Endothelial cell of umbilical vein (primary cell): Measurements from ENCODE around the gene LMO7. TPM values are rescaled to one million over a fixed set of nuclear protein-coding genes. Genes with fewer than 3 reads are reported as not detected.
"Not testable (repeated sequence)": the region's sequence is repeated elsewhere in the genome, so short reads cannot be mapped to it uniquely, and the experiment has no call there.

Experiments used
- BruUV-seq: library from RNA; stranded (reverse); fragments of 400-500 nt; replicated peaks from 2 replicates; lab custom pipeline; 2021; lab: Mats Ljungman, UMichigan
- CTCF ChIA-PET: fragments of 300-600, 350-600 bp; sonication (Branson Sonifier 250); formaldehyde crosslinking; loops from one replicate; lab custom pipeline; 2021; ENCODE audit warnings: antibody characterized with exemption, inconsistent platforms; lab: Charles Lee
- POLR2A ChIA-PET: fragments of 300-600, 350-600 bp; sonication (Branson Sonifier 250); formaldehyde crosslinking; loops from one replicate; lab custom pipeline; 2021; ENCODE audit warnings: antibody characterized with exemption, inconsistent platforms; lab: Charles Lee
- DNase-seq: peaks from one replicate; pipeline ENCODE4 v3.0.0-alpha.2; 2011; ENCODE audit warnings: low read depth, low spot score
- FAIRE-seq: peaks from 2 replicates; lab custom pipeline; 2011; peaks lifted over from hg19 to GRCh38; lab: Jason Lieb, UNC
- H2AFZ ChIP-seq: 2 replicates; pipeline ENCODE4 v1.6.0; 2012; ENCODE audit warnings: low read depth, low read length, control low read depth, inconsistent platforms
- H3K27ac ChIP-seq: 2 replicates; pipeline ENCODE4 v1.5.1; 2011; ENCODE audit warnings: low read depth, mild to moderate bottlenecking, control low read depth, low read length, moderate library complexity; ENCODE audit not compliant: insufficient read depth
- H3K27me3 ChIP-seq, 2 experiments: 2 replicates each; pipeline versions ENCODE4 v1.6.0 to v1.6.1; 2011; ENCODE audit warnings: low read length in 2 of 2, mixed read lengths in 1 of 2; ENCODE audit not compliant: control insufficient read depth in 2 of 2, insufficient read depth in 2 of 2
- H3K36me3 ChIP-seq, 2 experiments: 2 replicates in 1 of 2; 3 replicates in 1 of 2; pipeline ENCODE4 v1.5.1; 2011; ENCODE audit warnings: low read length in 2 of 2, mild to moderate bottlenecking in 1 of 2, moderate library complexity in 1 of 2; ENCODE audit not compliant: control insufficient read depth in 2 of 2, insufficient read depth in 2 of 2; ENCODE audit errors: extremely low read depth in 1 of 2
- H3K4me1 ChIP-seq: 3 replicates; pipeline ENCODE4 v1.5.1; 2011; ENCODE audit warnings: mild to moderate bottlenecking, low read length; ENCODE audit not compliant: control insufficient read depth, insufficient read depth; ENCODE audit errors: extremely low read depth
- H3K4me2 ChIP-seq: 2 replicates; pipeline ENCODE4 v1.6.1; 2011; ENCODE audit warnings: low read length, control low read depth, mixed read lengths; ENCODE audit not compliant: insufficient read depth
- H3K4me3 ChIP-seq, 3 experiments: fragments of 200-600 bp in 1 of 3; sonication (generic), shearing (Covaris generic) in 1 of 3; replicated peaks in 1 of 3; 2 replicates each; pipeline ENCODE4 v1.5.1; 2011 to 2016; ENCODE audit warnings: control low read depth in 3 of 3, low read length in 3 of 3, mild to moderate bottlenecking in 2 of 3, inconsistent platforms in 1 of 3, low read depth in 1 of 3, moderate library complexity in 1 of 3; ENCODE audit not compliant: insufficient read depth in 1 of 3
- H3K79me2 ChIP-seq: 2 replicates; pipeline ENCODE4 v1.6.0; 2012; ENCODE audit warnings: low read length, inconsistent platforms; ENCODE audit not compliant: control insufficient read depth, insufficient read depth
- H3K9ac ChIP-seq: replicated peaks from 2 replicates; pipeline ENCODE3; 2011; ENCODE audit warnings: low read length, control low read depth; ENCODE audit not compliant: insufficient read depth; ENCODE audit errors: extremely low read depth
- H3K9me1 ChIP-seq: replicated peaks from 3 replicates; pipeline ENCODE4 v1.6.0; 2011; ENCODE audit warnings: mild to moderate bottlenecking, low read length; ENCODE audit not compliant: control insufficient read depth, insufficient read depth; ENCODE audit errors: extremely low read depth
- H3K9me3 ChIP-seq: replicated peaks from 2 replicates; pipeline ENCODE4 v1.5.1; 2012; ENCODE audit warnings: low read length, inconsistent platforms; ENCODE audit not compliant: control insufficient read depth, insufficient read depth
- H4K20me1 ChIP-seq: replicated peaks from 2 replicates; pipeline ENCODE3; 2011; ENCODE audit warnings: mild to moderate bottlenecking, low read length; ENCODE audit not compliant: control insufficient read depth, insufficient read depth; ENCODE audit errors: extremely low read depth
- CTCF ChIP-seq, 2 donors: IDR thresholded peaks; 1 replicate in 1 of 2; 2 replicates in 1 of 2; pipeline ENCODE4 v1.5.1; 2011; ENCODE audit warnings: low read length in 2 of 2, mild to moderate bottlenecking in 2 of 2, moderate library complexity in 2 of 2, control low read depth in 1 of 2, inconsistent platforms in 1 of 2, low read depth in 1 of 2; ENCODE audit not compliant: insufficient read depth in 1 of 2; ENCODE audit errors: extremely low read depth in 1 of 2
- EZH2 ChIP-seq: IDR thresholded peaks from 2 replicates; pipeline ENCODE4 v1.6.1; 2012; ENCODE audit warnings: borderline replicate concordance, low read depth, mild to moderate bottlenecking, moderate library complexity, low read length, inconsistent platforms; ENCODE audit not compliant: severe bottlenecking
- FOS ChIP-seq: IDR thresholded peaks from 2 replicates; pipeline ENCODE4 v1.6.1; 2011; ENCODE audit warnings: mild to moderate bottlenecking, low read length, moderate library complexity, borderline replicate concordance; ENCODE audit not compliant: insufficient read depth
- JUN ChIP-seq: IDR thresholded peaks from 2 replicates; pipeline ENCODE4 v1.6.1; 2011; ENCODE audit warnings: borderline replicate concordance, low read depth; ENCODE audit not compliant: insufficient read length, insufficient read depth
- MAX ChIP-seq: IDR thresholded peaks from 2 replicates; pipeline ENCODE4 v1.6.1; 2011; ENCODE audit not compliant: insufficient read depth, insufficient read length
- MYC ChIP-seq: IDR thresholded peaks from one replicate; pipeline ENCODE4 v1.6.1; 2011; ENCODE audit warnings: mild to moderate bottlenecking, low read depth, low read length
- POLR2A ChIP-seq: IDR thresholded peaks from 2 replicates; pipeline ENCODE4 v1.6.1; 2012; ENCODE audit warnings: low read depth, mild to moderate bottlenecking, control low read depth, low read length
- dilution Hi-C: fragments of 300-500 bp; cut with MboI; formaldehyde crosslinking; loops from one replicate; pipeline ENCODE4 v1.15.0; 2019; ENCODE audit warnings: low sequenced_read_pairs; ENCODE audit not compliant: extremely low pct_ligation_motif_present
- intact Hi-C: fragments of 100-400 bp; cut with micrococcal nuclease; formaldehyde crosslinking; loops from one replicate; pipeline ENCODE4 v1.10.0; 2022
- polyA plus RNA-seq, 4 experiments: library from polyadenylated mRNA; depleted of rRNA in 3 of 4; stranded (reverse) in 3 of 4; unstranded in 1 of 4; fragments of >200 nt; gene quantifications; 2 replicates each; pipeline versions ENCODE4 v1.2.1 to v1.2.3, GENCODE V29; 2011 to 2012; ENCODE audit warnings: missing spikeins in 1 of 4
- total RNA-seq: library from RNA; stranded (reverse); gene quantifications from 2 replicates; pipeline ENCODE4 v1.2.3, GENCODE V29; 2021

The LMO7 gene
- total and polyA plus RNA-seq, 2 donors (not counting 3 experiments of a cell fraction or from before 2014, with no cell fraction given): 10.5 to 21.1 TPM

GRCh38 chr13:75792526-75793187 lies 156.5 kb downstream of the LMO7 start:
- H2AFZ ChIP-seq: no peak overlapping the region
- dilution Hi-C loops (no loop called here), intact Hi-C loops (no loop called here)
- no TSS peak for BruUV-seq
- ChIA-PET POLR2A (no interaction called here), CTCF (interaction anchor here (1.5 kb wide), 1 partner anchor 97 kb away, joined by 7 read pairs; no protein-coding TSS in a partner anchor)
- H3K27me3 ChIP-seq: no peaks in the 10 kb centered on the region
- no peaks in the 10 kb centered on the region for H3K9me3 ChIP-seq
- DNase-seq: no peak
- H3K79me2 ChIP-seq: no peaks in the 10 kb centered on the region
- H3K9ac ChIP-seq: no peak overlapping the region
- H3K4me3 ChIP-seq: no peak overlapping the region
- H4K20me1 ChIP-seq: no peaks in the 10 kb centered on the region
- H3K4me2 ChIP-seq: no peak overlapping the region
- TF ChIP-seq FOS: no peak
- TF ChIP-seq EZH2: no peak
- TF ChIP-seq MAX: no peak
- TF ChIP-seq MYC: no peak
- TF ChIP-seq POLR2A: no peak
- TF ChIP-seq CTCF (IDR thresholded peaks at IDR 0.05; ENCODE audit: extremely low read depth in 1 of 2, insufficient read depth in 1 of 2, low read depth in 1 of 2, low read length in 2 of 2): no peak
- TF ChIP-seq JUN: no peak
- H3K27ac ChIP-seq: no peak overlapping the region
- no peak for FAIRE-seq
- no peaks in the 10 kb centered on the region for H3K36me3 ChIP-seq
- no peaks in the 10 kb centered on the region for H3K9me1 ChIP-seq
- peaks cover 26% of the 10 kb centered on the region for H3K4me1 ChIP-seq

- POLR2A ChIA-PET, H3K79me2 ChIP-seq, H3K27me3 ChIP-seq, H2AFZ ChIP-seq, BruUV-seq, H4K20me1 ChIP-seq, H3K9ac ChIP-seq, intact Hi-C loops, FAIRE-seq, H3K4me2 ChIP-seq, DNase-seq, dilution Hi-C loops, H3K27ac ChIP-seq, H3K9me3 ChIP-seq, H3K4me3 ChIP-seq, H3K9me1 ChIP-seq, H3K36me3 ChIP-seq: not testable (repeated sequence)
- peaks cover 27% of the 10 kb centered on the region for H3K4me1 ChIP-seq
- CTCF ChIA-PET: interaction anchor here (1.5 kb wide), 1 partner anchor 97 kb away, joined by 7 read pairs; no protein-coding TSS in a partner anchor
Observed at GRCh38 chr13:75793188-75793567, 157.0 kb downstream of the LMO7 start.
